Thoracic aorta (tissue), 2 donors: ENCODE results near the gene SKA2. TPM values are rescaled to one million over a fixed set of nuclear protein-coding genes. Genes with fewer than 3 reads are reported as not detected.

Experiments used
- ATAC-seq: fragments of 150-250 bp; one replicate; pipeline ENCODE4 v1.8.0; 2017; ENCODE audit warnings: low read depth; ENCODE audit not compliant: insufficient number of reproducible peaks, low FRiP score
- DNase-seq: peaks from one replicate; pipeline ENCODE4 v3.0.0-alpha.2; 2020; ENCODE audit warnings: low spot score
- H3K27ac ChIP-seq, 2 donors: fragments of 200-600 bp; sonication (generic); 1 replicate in 1 of 2; 2 replicates in 1 of 2; pipeline ENCODE4 v1.5.1; 2016; ENCODE audit warnings: mild to moderate bottlenecking in 2 of 2, moderate library complexity in 2 of 2
- H3K27me3 ChIP-seq: fragments of 200-600 bp; sonication (generic); replicated peaks from 2 replicates; pipeline ENCODE4 v1.6.0; 2016; ENCODE audit warnings: mild to moderate bottlenecking; ENCODE audit not compliant: insufficient read depth
- H3K36me3 ChIP-seq: fragments of 200-600 bp; sonication (generic); one replicate; pipeline ENCODE4 v1.5.1; 2016
- H3K4me1 ChIP-seq, 2 donors: fragments of 200-600 bp; sonication (generic); 1 replicate in 1 of 2; 2 replicates in 1 of 2; pipeline versions ENCODE4 v1.5.1 to v1.6.0; 2016; ENCODE audit warnings: low read depth in 2 of 2, mild to moderate bottlenecking in 1 of 2; ENCODE audit not compliant: control insufficient read depth in 1 of 2
- H3K4me3 ChIP-seq: fragments of 200-600 bp; sonication (generic); 2 replicates; pipeline ENCODE4 v1.5.1; 2016; ENCODE audit warnings: mild to moderate bottlenecking
- H3K9me3 ChIP-seq: fragments of 200-600 bp; sonication (generic); 2 replicates; pipeline ENCODE4 v1.5.1; 2016
- CTCF ChIP-seq: fragments of 200-600 bp; sonication (generic); IDR thresholded peaks from one replicate; pipeline ENCODE4 v1.5.1; 2019; ENCODE audit warnings: antibody characterized with exemption
- total RNA-seq, 2 donors: library from RNA; depleted of rRNA; stranded (reverse); fragments of >200 nt; gene quantifications; one replicate each; pipeline versions ENCODE4 v1.1.0 to v1.2.3, GENCODE V29; 2016

The SKA2 gene
- total RNA-seq, 2 donors from 2014 or later: 28.4 to 39.2 TPM

GRCh38 chr17:59108400-59109102 lies 46.4 kb downstream of the SKA2 start:
- Histone ChIP-seq H3K4me1 (peaks cover 18 to 34% of the 10 kb centered on the region in 2 donors), H3K27me3 (no peaks in the 10 kb centered on the region), H3K4me3 (no peak overlapping the region), H3K36me3 (no peaks in the 10 kb centered on the region), H3K27ac (no peak overlapping the region), H3K9me3 (no peaks in the 10 kb centered on the region)
- TF ChIP-seq CTCF: no peak
- DNase-seq: no peak
- no peak for ATAC-seq

- H3K9me3 ChIP-seq: no peaks in the 10 kb centered on the region
- H3K27me3 ChIP-seq: no peaks in the 10 kb centered on the region
- H3K4me3 ChIP-seq: peak overlapping the region; percentile 93
- TF ChIP-seq CTCF: no peak
- H3K4me1 ChIP-seq: peaks cover 18 to 34% of the 10 kb centered on the region in 2 donors
- H3K27ac ChIP-seq: peak overlapping the region; percentile 80 to 92
- DNase-seq (no peak), ATAC-seq (no peak)
- no peaks in the 10 kb centered on the region for H3K36me3 ChIP-seq
These were observed 47.7 kb downstream of the SKA2 start for GRCh38 chr17:59107306-59107670.

GRCh38 chr17:59106463-59107305 lies 48.3 kb downstream of the SKA2 start, which contains the start of gene TRIM37:
Gene TRIM37, minus strand, starts transcription at chr17:59106880. Its CDS starts 419 bp downstream, at chr17:59106461.
- Histone ChIP-seq H3K4me3 (peak within 1 kb of the TSS; percentile 93), H3K27ac (peak within 1 kb of the TSS; percentile 80 to 92), H3K36me3 (no peaks in the 10 kb centered on the region), H3K4me1 (peaks cover 18 to 34% of the 10 kb centered on the region in 2 donors), H3K27me3 (no peaks in the 10 kb centered on the region), H3K9me3 (no peaks in the 10 kb centered on the region)
- TF ChIP-seq CTCF: no peak
- ATAC-seq: peak; percentile 98
- peak; percentile 80 for DNase-seq

- H3K27ac ChIP-seq: peak overlapping the region; percentile 80 to 92
- H3K4me1 ChIP-seq: peaks cover 18 to 34% of the 10 kb centered on the region in 2 donors
- peak overlapping the region; percentile 93 for H3K4me3 ChIP-seq
- H3K9me3 ChIP-seq: no peaks in the 10 kb centered on the region
- H3K36me3 ChIP-seq: no peaks in the 10 kb centered on the region
- DNase-seq (peak; percentile 5), ATAC-seq (no peak)
- no peaks in the 10 kb centered on the region for H3K27me3 ChIP-seq
- TF ChIP-seq CTCF: no peak
These were observed 49.0 kb downstream of the SKA2 start for GRCh38 chr17:59105852-59106462.

- Histone ChIP-seq H3K9me3 (no peaks in the 10 kb centered on the region), H3K4me3 (no peak overlapping the region), H3K36me3 (no peaks in the 10 kb centered on the region), H3K4me1 (peaks cover 13% of the 10 kb centered on the region in 2 donors), H3K27ac (no peak overlapping the region), H3K27me3 (no peaks in the 10 kb centered on the region)
- ATAC-seq: no peak
- no peak for DNase-seq
- no peak for TF ChIP-seq CTCF
These were observed 53.8 kb downstream of the SKA2 start for GRCh38 chr17:59101178-59101577.
